Mesenchymal stem cell (in vitro differentiated cells and primary cell): ENCODE data around the gene MYLK3.
"Not testable (repeated sequence)": the region's sequence is repeated elsewhere in the genome, so short reads cannot be mapped to it uniquely, and the experiment has no call there.

Source experiments
- DNase-seq: peaks from one replicate; pipeline ENCODE4 v3.0.0-alpha.2; 2013
- H2AFZ ChIP-seq: one replicate; pipeline ENCODE4 v1.6.1; 2013; ENCODE audit warnings: low read depth, mild to moderate bottlenecking, control low read depth, inconsistent platforms, low read length, moderate library complexity
- H2AK5ac ChIP-seq: 2 replicates; pipeline ENCODE4 v1.6.1; 2013; ENCODE audit warnings: low read length, moderate library complexity, mild to moderate bottlenecking, inconsistent platforms; ENCODE audit not compliant: severe bottlenecking
- H2BK120ac ChIP-seq: one replicate; pipeline ENCODE4 v1.6.1; 2013; ENCODE audit warnings: low read depth, mild to moderate bottlenecking, inconsistent platforms, low read length, moderate library complexity
- H2BK12ac ChIP-seq, 2 experiments: one replicate each; pipeline ENCODE4 v1.6.1; 2013; ENCODE audit warnings: inconsistent platforms in 2 of 2, low read length in 2 of 2, mild to moderate bottlenecking in 2 of 2, moderate library complexity in 2 of 2, control low read depth in 1 of 2
- H2BK15ac ChIP-seq: one replicate; pipeline ENCODE4 v1.6.1; 2013; ENCODE audit warnings: mild to moderate bottlenecking, low read depth, inconsistent platforms; ENCODE audit not compliant: poor library complexity, severe bottlenecking
- H2BK5ac ChIP-seq: 2 replicates; pipeline ENCODE4 v1.6.1; 2013; ENCODE audit warnings: low read depth, mild to moderate bottlenecking, low read length, control low read depth, inconsistent platforms; ENCODE audit not compliant: poor library complexity, severe bottlenecking
- H3K14ac ChIP-seq, 2 experiments: one replicate each; pipeline ENCODE4 v1.6.1; 2013; ENCODE audit warnings: inconsistent platforms in 2 of 2, low read length in 2 of 2, control low read depth in 1 of 2, mild to moderate bottlenecking in 1 of 2, moderate library complexity in 1 of 2
- H3K18ac ChIP-seq, 2 experiments: one replicate each; pipeline ENCODE4 v1.6.1; 2013; ENCODE audit warnings: inconsistent platforms in 2 of 2, low read length in 2 of 2, control low read depth in 1 of 2, low read depth in 1 of 2, mild to moderate bottlenecking in 1 of 2
- H3K23ac ChIP-seq, 2 experiments: one replicate each; pipeline ENCODE4 v1.6.1; 2013; ENCODE audit warnings: inconsistent platforms in 2 of 2, low read length in 2 of 2, mild to moderate bottlenecking in 2 of 2, moderate library complexity in 2 of 2, control low read depth in 1 of 2
- H3K27ac ChIP-seq: 2 replicates; pipeline ENCODE4 v1.5.1; 2013; ENCODE audit warnings: mild to moderate bottlenecking, moderate library complexity, low read length, control low read depth, inconsistent platforms; ENCODE audit not compliant: poor library complexity, severe bottlenecking
- H3K27me3 ChIP-seq, 2 experiments: 2 replicates each; pipeline versions ENCODE4 v1.6.1 to v1.7.0; 2013; ENCODE audit warnings: low read length in 2 of 2, mild to moderate bottlenecking in 2 of 2, moderate library complexity in 2 of 2, control low read depth in 1 of 2, inconsistent platforms in 1 of 2; ENCODE audit not compliant: control insufficient read depth in 1 of 2, insufficient read depth in 1 of 2
- H3K36me3 ChIP-seq, 2 experiments: 2 replicates each; pipeline versions ENCODE4 v1.6.1 to v1.7.0; 2013; ENCODE audit warnings: low read length in 2 of 2, control low read depth in 1 of 2, inconsistent platforms in 1 of 2, low read depth in 1 of 2, mild to moderate bottlenecking in 1 of 2; ENCODE audit not compliant: insufficient read depth in 2 of 2, control insufficient read depth in 1 of 2
- H3K4ac ChIP-seq, 2 experiments: one replicate each; pipeline ENCODE4 v1.6.1; 2013; ENCODE audit warnings: inconsistent platforms in 2 of 2, low read length in 2 of 2, mild to moderate bottlenecking in 2 of 2, moderate library complexity in 2 of 2, control low read depth in 1 of 2, low read depth in 1 of 2
- H3K4me1 ChIP-seq: 2 replicates; pipeline ENCODE4 v1.6.1; 2013; ENCODE audit warnings: low read depth, low read length, control low read depth; ENCODE audit not compliant: control insufficient read depth, insufficient read depth
- H3K4me2 ChIP-seq: 2 replicates; pipeline ENCODE4 v1.6.1; 2013; ENCODE audit warnings: low read length, mild to moderate bottlenecking, inconsistent platforms; ENCODE audit not compliant: poor library complexity, severe bottlenecking
- H3K4me3 ChIP-seq, 2 experiments: 2 replicates each; pipeline versions ENCODE4 v1.5.1 to v1.7.0; 2013; ENCODE audit warnings: low read length in 2 of 2, mild to moderate bottlenecking in 2 of 2, control low read depth in 1 of 2, low read depth in 1 of 2; ENCODE audit not compliant: insufficient read depth in 1 of 2
- H3K79me1 ChIP-seq: replicated peaks from 2 replicates; pipeline ENCODE4 v1.6.1; 2013; ENCODE audit warnings: mild to moderate bottlenecking, control low read depth, low read length, inconsistent platforms; ENCODE audit not compliant: poor library complexity, severe bottlenecking
- H3K9ac ChIP-seq: 2 replicates; pipeline ENCODE4 v1.7.0; 2013; ENCODE audit warnings: mild to moderate bottlenecking, low read length, moderate library complexity
- H3K9me3 ChIP-seq: 2 replicates; pipeline ENCODE4 v1.7.0; 2013; ENCODE audit warnings: mild to moderate bottlenecking, low read length; ENCODE audit not compliant: control insufficient read depth
- H4K8ac ChIP-seq: one replicate; pipeline ENCODE4 v1.6.1; 2013; ENCODE audit warnings: inconsistent platforms, mild to moderate bottlenecking, low read length, moderate library complexity
- H4K91ac ChIP-seq: one replicate; pipeline ENCODE4 v1.6.1; 2013; ENCODE audit warnings: mild to moderate bottlenecking, low read length, inconsistent platforms
- WGBS: methylation state at CpG from one replicate; pipeline ENCODE4 v1.1.7; 2013; ENCODE audit warnings: mixed read lengths; 5-methylcytosine and 5-hydroxymethylcytosine counted together

The MYLK3 gene

GRCh38 chr16:46785076-46785845 is 37.1 kb upstream of the MYLK3 start:
- Histone ChIP-seq H3K9ac (no peak overlapping the region), H2BK5ac (no peak overlapping the region), H4K8ac (no peak overlapping the region), H3K4ac (no peak overlapping the region), H3K4me2 (no peak overlapping the region), H3K79me1 (no peaks in the 10 kb centered on the region), H2BK12ac (no peak overlapping the region), H3K36me3 (no peaks in the 10 kb centered on the region), H3K9me3 (no peaks in the 10 kb centered on the region), H3K4me3 (no peak overlapping the region), H3K27me3 (peaks cover 0 to 5% of the 10 kb centered on the region in 2 experiments), H3K4me1 (peaks cover 4% of the 10 kb centered on the region), H3K23ac (no peak overlapping the region), H4K91ac (no peak overlapping the region), H2AFZ (no peak overlapping the region), H2BK15ac (no peak overlapping the region), H2AK5ac (no peak overlapping the region), H3K18ac (no peak overlapping the region), H3K27ac (no peak overlapping the region), H3K14ac (no peak overlapping the region), H2BK120ac (no peak overlapping the region)
- peak; percentile 24 for DNase-seq
- 18% methylated on average over 3 of the region's 3 CpGs for WGBS

- not testable (repeated sequence) for H3K23ac ChIP-seq
- WGBS: 90% methylated on average over 2 of the region's 2 CpGs
Measured at GRCh38 chr16:46784569-46784968, 36.4 kb upstream of the MYLK3 start.

GRCh38 chr16:46783800-46784199 is 35.7 kb upstream of the MYLK3 start:
- Histone ChIP-seq H3K4me3 (no peak overlapping the region), H2AFZ (no peak overlapping the region), H3K27me3 (peaks cover 0 to 5% of the 10 kb centered on the region in 2 experiments), H3K4me2 (no peak overlapping the region), H2BK12ac (no peak overlapping the region), H2BK120ac (no peak overlapping the region), H3K27ac (no peak overlapping the region), H3K9ac (no peak overlapping the region), H3K4ac (no peak overlapping the region), H3K9me3 (no peaks in the 10 kb centered on the region), H3K23ac (no peak overlapping the region), H3K36me3 (no peaks in the 10 kb centered on the region), H3K14ac (no peak overlapping the region), H2BK5ac (no peak overlapping the region), H2BK15ac (no peak overlapping the region), H3K79me1 (no peaks in the 10 kb centered on the region), H2AK5ac (no peak overlapping the region), H3K18ac (no peak overlapping the region), H4K8ac (no peak overlapping the region), H3K4me1 (no peaks in the 10 kb centered on the region), H4K91ac (no peak overlapping the region)
- DNase-seq: no peak
- 97% methylated on average over 4 of the region's 4 CpGs for WGBS

More at GRCh38 chr16:46784569-46784968, 36.4 kb upstream of the MYLK3 start:
- H3K27ac ChIP-seq, H2BK5ac ChIP-seq, H3K4me1 ChIP-seq, H2AK5ac ChIP-seq, H3K27me3 ChIP-seq, H4K91ac ChIP-seq, H3K36me3 ChIP-seq, H3K9me3 ChIP-seq, H3K4me2 ChIP-seq, H3K9ac ChIP-seq, H3K79me1 ChIP-seq, DNase-seq, H2BK12ac ChIP-seq, H2BK120ac ChIP-seq, H2AFZ ChIP-seq, H3K4me3 ChIP-seq, H3K18ac ChIP-seq, H3K4ac ChIP-seq, H3K14ac ChIP-seq, H2BK15ac ChIP-seq, H4K8ac ChIP-seq: not testable (repeated sequence)

- Histone ChIP-seq H3K27me3 (peaks cover 0 to 5% of the 10 kb centered on the region in 2 experiments), H2BK12ac (no peak overlapping the region), H3K36me3 (no peaks in the 10 kb centered on the region), H2AFZ (no peak overlapping the region), H3K27ac (no peak overlapping the region), H2AK5ac (no peak overlapping the region), H3K9me3 (no peaks in the 10 kb centered on the region), H4K91ac (no peak overlapping the region), H3K4me1 (no peaks in the 10 kb centered on the region), H2BK15ac (no peak overlapping the region), H3K4ac (no peak overlapping the region), H3K79me1 (no peaks in the 10 kb centered on the region), H3K4me3 (no peak overlapping the region), H4K8ac (no peak overlapping the region), H3K14ac (no peak overlapping the region), H3K18ac (no peak overlapping the region), H3K9ac (no peak overlapping the region), H2BK120ac (no peak overlapping the region), H3K23ac (no peak overlapping the region), H2BK5ac (no peak overlapping the region), H3K4me2 (no peak overlapping the region)
- 94% methylated on average over 2 of the region's 2 CpGs for WGBS
- DNase-seq: no peak
Measured at GRCh38 chr16:46782320-46782719, 34.2 kb upstream of the MYLK3 start.
